Fibroblast of mammary gland (primary cell): ENCODE results near the gene IFT122.

Experiments
- DNase-seq: peaks from one replicate; pipeline ENCODE4 v3.0.0-alpha.2; 2010; ENCODE audit warnings: low read depth
- H3K4me3 ChIP-seq: 2 replicates; pipeline ENCODE4 v1.5.1; 2011; ENCODE audit warnings: low read depth, mild to moderate bottlenecking, low read length, moderate library complexity; ENCODE audit not compliant: control insufficient read depth
- TF ChIP-seq, protein P1 (sequence below): conservative IDR thresholded peaks from 2 replicates; pipeline ENCODE4 v1.5.1; 2011; ENCODE audit warnings: low read depth, low read length, inconsistent platforms; ENCODE audit not compliant: control insufficient read depth, insufficient read depth

Gene IFT122

DNA sequence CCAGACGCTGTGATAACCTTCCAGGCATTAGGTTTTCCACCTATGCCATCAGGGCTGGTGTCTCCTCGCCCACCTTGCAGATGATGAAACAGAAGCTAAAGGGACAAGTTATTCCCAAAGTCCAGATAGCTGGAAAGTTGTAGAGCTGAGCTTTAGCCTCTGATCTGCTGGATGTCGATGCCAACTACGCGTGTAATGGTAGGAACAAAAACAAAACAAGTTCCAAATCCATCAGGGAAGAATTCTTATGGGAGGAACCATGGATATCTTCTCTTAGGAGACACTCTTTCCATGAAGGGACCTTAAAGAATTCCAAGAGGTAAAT lies 60.3 kb downstream of the IFT122 start:
- no peak overlapping the region for H3K4me3 ChIP-seq
- TF ChIP-seq, protein P1, sequence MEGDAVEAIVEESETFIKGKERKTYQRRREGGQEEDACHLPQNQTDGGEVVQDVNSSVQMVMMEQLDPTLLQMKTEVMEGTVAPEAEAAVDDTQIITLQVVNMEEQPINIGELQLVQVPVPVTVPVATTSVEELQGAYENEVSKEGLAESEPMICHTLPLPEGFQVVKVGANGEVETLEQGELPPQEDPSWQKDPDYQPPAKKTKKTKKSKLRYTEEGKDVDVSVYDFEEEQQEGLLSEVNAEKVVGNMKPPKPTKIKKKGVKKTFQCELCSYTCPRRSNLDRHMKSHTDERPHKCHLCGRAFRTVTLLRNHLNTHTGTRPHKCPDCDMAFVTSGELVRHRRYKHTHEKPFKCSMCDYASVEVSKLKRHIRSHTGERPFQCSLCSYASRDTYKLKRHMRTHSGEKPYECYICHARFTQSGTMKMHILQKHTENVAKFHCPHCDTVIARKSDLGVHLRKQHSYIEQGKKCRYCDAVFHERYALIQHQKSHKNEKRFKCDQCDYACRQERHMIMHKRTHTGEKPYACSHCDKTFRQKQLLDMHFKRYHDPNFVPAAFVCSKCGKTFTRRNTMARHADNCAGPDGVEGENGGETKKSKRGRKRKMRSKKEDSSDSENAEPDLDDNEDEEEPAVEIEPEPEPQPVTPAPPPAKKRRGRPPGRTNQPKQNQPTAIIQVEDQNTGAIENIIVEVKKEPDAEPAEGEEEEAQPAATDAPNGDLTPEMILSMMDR = no peak
- DNase-seq = no peak

DNA sequence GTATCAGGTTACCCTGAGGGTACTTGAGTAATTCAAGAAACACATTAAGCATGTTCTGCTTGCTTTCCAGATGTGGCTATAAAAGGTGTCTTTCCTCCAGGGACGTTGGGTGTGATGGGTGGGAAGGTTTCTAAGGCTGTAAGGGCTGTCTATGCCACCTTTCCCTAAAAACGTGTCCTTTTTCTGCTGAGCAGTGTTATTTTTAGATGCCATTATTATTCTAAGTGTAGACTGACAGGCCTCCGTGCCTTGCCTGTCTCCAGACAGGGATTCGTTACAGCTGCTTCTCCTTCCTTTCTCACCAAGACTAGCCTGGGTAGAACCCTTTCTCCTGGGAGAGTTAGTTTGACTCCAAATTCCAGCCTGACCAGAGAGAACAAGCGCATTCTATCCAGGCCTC lies 61.6 kb downstream of the IFT122 start:
- DNase-seq = no peak
- TF ChIP-seq, protein P1 = no peak
- H3K4me3 ChIP-seq = no peak overlapping the region

DNA sequence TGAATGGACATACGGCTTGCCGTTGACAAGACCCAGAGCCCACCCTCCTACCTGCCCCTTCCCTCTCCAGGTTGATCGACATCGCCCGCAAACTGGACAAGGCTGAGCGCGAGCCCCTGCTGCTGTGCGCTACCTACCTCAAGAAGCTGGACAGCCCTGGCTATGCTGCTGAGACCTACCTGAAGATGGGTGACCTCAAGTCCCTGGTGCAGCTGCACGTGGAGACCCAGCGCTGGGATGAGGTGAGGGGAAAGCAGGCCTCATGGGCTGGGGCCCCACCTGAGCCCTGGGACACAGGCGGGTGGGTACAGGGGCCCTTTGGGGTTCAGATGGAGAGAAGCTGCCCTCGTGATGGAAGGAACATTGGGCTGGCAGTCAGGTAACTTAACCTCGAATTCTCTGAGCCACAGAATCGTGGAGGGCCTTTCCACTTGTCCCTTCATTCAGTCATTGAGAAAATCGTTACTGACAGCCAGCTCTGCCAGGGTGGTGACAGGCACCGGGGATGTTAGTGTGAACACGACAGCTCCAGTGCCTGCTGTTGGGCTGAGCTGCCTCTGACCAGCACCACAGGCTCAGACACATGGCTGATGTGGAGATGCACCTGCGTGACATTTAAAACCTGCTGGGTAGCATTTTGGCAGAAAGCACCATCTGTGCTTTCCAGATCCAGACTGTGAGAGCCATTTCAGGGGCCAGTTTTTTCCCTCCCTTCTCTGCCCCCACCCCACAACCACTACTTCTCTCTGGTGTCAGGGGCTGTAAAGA lies 62.8 kb downstream of the IFT122 start:
- DNase-seq = no peak
- TF ChIP-seq, protein P1 = no peak
- no peak overlapping the region for H3K4me3 ChIP-seq

DNA sequence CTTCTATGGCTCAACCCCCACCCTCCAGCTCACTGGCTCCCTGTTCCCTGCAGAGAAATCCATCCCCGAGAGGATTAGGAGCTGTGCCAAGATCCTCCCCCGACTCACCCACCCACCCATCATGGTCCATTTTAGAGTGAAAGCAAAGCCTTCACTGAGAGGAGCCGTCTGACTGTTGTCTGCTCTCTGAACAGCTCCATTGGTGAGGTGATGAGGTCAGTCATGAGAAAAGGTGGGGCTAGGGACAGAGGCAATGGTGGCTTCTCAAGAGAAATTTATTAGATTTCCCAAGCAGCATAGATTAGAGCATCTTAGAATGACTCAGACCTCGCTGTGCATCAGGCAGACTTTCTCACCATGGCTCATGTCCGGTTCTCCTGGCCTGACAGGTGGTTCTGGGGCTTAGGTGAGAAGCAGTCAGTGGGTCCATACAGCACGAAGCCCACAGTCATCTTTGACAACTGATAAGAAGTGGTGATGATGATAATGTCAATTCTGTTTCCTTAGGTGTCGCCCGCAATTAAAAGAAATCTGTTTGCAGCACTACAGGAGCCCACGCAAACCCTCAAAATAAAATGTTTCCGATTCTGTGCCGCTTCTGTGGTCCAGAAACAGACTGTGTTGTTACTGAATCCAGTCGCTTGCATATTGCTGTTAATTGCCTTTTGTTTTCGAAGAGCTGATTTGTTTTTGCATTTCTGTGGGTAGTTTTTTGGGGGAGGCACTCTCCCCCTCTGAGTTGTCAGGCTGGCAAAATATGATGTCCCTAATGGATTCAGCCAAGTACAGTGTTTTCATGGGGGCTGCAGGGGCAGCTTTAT lies 63.7 kb downstream of the IFT122 start:
- DNase-seq = no peak
- TF ChIP-seq, protein P1 = no peak
- no peak overlapping the region for H3K4me3 ChIP-seq

DNA sequence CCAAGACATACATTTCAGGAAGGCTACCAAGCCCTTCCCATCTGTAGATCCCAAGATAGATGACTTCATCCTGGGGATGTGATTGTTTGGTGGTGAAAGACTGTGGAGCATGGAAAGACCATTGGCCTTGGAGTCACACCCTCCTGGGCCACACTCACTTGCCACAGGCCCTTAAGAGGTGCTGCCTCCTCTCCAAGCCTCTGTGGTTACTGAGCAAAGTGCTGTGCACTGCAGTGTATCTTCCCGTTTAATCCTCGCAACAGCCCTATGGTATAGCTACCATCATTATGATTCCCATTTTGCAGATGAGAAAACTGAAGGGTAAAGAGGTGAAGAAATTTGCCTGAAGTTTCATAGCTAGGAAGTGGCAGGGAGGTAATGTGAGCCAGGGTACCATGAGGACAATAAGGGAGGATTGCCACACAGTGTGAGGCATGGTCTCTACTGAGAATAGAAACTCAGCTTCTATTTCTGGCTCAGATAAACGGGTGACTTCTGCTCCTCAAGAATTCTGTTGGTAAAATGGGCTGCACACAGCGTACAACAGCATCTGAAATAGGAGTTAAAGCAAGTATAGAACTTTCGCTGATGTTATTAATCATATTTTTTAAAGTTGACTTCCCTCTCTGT lies 64.6 kb downstream of the IFT122 start:
- TF ChIP-seq, protein P1 = no peak
- no peak for DNase-seq
- no peak overlapping the region for H3K4me3 ChIP-seq

DNA sequence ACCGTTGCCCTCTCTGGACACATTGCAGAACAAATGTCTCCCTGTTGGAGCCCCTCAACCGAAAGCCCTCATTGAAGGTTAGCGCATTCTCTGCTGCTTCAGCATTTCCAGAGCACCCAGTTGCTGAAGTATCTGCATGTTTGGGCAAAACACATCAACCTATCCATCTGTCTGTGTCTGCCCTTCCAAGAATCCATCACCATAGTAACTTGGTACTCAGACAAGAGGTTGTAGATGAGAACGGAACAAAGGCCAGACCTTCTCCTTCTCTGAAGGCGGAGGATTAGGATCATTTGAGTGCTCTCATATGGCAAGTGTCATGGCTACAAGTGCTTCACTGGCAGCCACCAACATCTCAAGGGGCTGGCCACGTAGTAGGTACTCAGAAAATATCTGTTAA lies 65.3 kb downstream of the IFT122 start:
- TF ChIP-seq, protein P1 = no peak
- H3K4me3 ChIP-seq = no peak overlapping the region
- no peak for DNase-seq
